ENCODE measurements around the gene MOSMO.

DNA sequence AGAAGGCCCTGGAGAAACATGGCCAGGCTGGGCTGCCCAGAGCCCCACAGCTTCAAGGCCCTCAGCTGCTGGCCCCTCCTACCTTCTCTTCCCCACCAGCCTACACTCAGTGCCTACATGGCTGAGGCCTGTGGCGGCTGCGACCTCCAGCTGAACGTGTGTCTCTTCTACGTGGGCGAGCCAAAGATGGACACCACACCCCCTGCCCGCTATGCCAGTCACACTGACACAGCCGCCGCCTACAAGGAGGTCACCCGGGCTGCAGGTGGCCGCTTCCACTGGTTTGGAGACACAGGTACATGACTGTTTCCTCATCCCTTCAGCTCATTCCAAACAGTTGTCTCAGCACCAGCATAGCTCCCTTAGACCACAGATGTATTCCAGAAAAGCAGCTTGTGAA is 124.9 kb downstream of the MOSMO start:
- TF ChIP-seq, protein P1, sequence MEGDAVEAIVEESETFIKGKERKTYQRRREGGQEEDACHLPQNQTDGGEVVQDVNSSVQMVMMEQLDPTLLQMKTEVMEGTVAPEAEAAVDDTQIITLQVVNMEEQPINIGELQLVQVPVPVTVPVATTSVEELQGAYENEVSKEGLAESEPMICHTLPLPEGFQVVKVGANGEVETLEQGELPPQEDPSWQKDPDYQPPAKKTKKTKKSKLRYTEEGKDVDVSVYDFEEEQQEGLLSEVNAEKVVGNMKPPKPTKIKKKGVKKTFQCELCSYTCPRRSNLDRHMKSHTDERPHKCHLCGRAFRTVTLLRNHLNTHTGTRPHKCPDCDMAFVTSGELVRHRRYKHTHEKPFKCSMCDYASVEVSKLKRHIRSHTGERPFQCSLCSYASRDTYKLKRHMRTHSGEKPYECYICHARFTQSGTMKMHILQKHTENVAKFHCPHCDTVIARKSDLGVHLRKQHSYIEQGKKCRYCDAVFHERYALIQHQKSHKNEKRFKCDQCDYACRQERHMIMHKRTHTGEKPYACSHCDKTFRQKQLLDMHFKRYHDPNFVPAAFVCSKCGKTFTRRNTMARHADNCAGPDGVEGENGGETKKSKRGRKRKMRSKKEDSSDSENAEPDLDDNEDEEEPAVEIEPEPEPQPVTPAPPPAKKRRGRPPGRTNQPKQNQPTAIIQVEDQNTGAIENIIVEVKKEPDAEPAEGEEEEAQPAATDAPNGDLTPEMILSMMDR (IDR thresholded peaks at IDR 0.05 in 2 of 3, conservative IDR thresholded peaks at IDR 0.05 in 1 of 3; ENCODE audit: borderline replicate concordance in 1 of 3, insufficient read depth in 1 of 3, low read depth in 2 of 3, low read length in 2 of 3): no peak
- TF ChIP-seq POLR2A (IDR thresholded peaks at IDR 0.05; ENCODE audit: borderline replicate concordance, extremely low read depth, insufficient read depth, insufficient read length): no peak
- no peak for TF ChIP-seq CBX3 (IDR thresholded peaks at IDR 0.05; ENCODE audit: low read depth)
- no peak for TF ChIP-seq ZFX (IDR thresholded peaks at IDR 0.05)
- no peak for TF ChIP-seq YY1 (IDR thresholded peaks at IDR 0.05; ENCODE audit: extremely low read depth, insufficient replicate concordance, low read depth, low read length)
- TF ChIP-seq, protein P2, sequence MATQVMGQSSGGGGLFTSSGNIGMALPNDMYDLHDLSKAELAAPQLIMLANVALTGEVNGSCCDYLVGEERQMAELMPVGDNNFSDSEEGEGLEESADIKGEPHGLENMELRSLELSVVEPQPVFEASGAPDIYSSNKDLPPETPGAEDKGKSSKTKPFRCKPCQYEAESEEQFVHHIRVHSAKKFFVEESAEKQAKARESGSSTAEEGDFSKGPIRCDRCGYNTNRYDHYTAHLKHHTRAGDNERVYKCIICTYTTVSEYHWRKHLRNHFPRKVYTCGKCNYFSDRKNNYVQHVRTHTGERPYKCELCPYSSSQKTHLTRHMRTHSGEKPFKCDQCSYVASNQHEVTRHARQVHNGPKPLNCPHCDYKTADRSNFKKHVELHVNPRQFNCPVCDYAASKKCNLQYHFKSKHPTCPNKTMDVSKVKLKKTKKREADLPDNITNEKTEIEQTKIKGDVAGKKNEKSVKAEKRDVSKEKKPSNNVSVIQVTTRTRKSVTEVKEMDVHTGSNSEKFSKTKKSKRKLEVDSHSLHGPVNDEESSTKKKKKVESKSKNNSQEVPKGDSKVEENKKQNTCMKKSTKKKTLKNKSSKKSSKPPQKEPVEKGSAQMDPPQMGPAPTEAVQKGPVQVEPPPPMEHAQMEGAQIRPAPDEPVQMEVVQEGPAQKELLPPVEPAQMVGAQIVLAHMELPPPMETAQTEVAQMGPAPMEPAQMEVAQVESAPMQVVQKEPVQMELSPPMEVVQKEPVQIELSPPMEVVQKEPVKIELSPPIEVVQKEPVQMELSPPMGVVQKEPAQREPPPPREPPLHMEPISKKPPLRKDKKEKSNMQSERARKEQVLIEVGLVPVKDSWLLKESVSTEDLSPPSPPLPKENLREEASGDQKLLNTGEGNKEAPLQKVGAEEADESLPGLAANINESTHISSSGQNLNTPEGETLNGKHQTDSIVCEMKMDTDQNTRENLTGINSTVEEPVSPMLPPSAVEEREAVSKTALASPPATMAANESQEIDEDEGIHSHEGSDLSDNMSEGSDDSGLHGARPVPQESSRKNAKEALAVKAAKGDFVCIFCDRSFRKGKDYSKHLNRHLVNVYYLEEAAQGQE (IDR thresholded peaks at IDR 0.05; ENCODE audit: low read depth): no peak
- TF ChIP-seq SP1 (IDR thresholded peaks at IDR 0.05; ENCODE audit: low read depth): no peak
- no peak for TF ChIP-seq ZNF274 (IDR thresholded peaks at IDR 0.05; ENCODE audit: low read depth, low read length)
- TF ChIP-seq EZH2phosphoT487 (IDR thresholded peaks at IDR 0.05; ENCODE audit: borderline replicate concordance): no peak
- TF ChIP-seq POLR2AphosphoS5 (IDR thresholded peaks at IDR 0.05; ENCODE audit: low read depth, low read length): no peak
- TF ChIP-seq EGR1 (IDR thresholded peaks at IDR 0.05; ENCODE audit: low read depth): no peak
- no peak for TF ChIP-seq EZH2 (IDR thresholded peaks at IDR 0.05)
- no peak for TF ChIP-seq SIN3A (IDR thresholded peaks at IDR 0.05; ENCODE audit: low read depth)
